Neutrophil (primary cell): ENCODE measurements around the gene CHTOP.

Experiments
- H3K27ac ChIP-seq: fragments of 200-600 bp; sonication (generic); 2 replicates; pipeline ENCODE4 v1.5.1; 2016; ENCODE audit warnings: mild to moderate bottlenecking, moderate library complexity
- H3K27me3 ChIP-seq: fragments of 200-600 bp; sonication (generic); 2 replicates; pipeline ENCODE4 v1.6.0; 2016; ENCODE audit warnings: mild to moderate bottlenecking
- H3K36me3 ChIP-seq: fragments of 200-600 bp; sonication (generic); 2 replicates; pipeline ENCODE4 v1.5.1; 2017
- H3K4me1 ChIP-seq, 2 experiments: fragments of 200-600 bp in 1 of 2; sonication (generic) in 1 of 2; 1 replicate in 1 of 2; 2 replicates in 1 of 2; pipeline versions ENCODE4 v1.5.1 to v1.6.1; 2013 to 2016; ENCODE audit warnings: low read depth in 1 of 2, low read length in 1 of 2, mild to moderate bottlenecking in 1 of 2, moderate library complexity in 1 of 2; ENCODE audit not compliant: control insufficient read depth in 1 of 2, insufficient read depth in 1 of 2
- H3K4me3 ChIP-seq, 2 experiments: fragments of 200-600 bp in 1 of 2; sonication (generic) in 1 of 2; 1 replicate in 1 of 2; 2 replicates in 1 of 2; pipeline ENCODE4 v1.5.1; 2013 to 2016; ENCODE audit warnings: low read depth in 1 of 2, low read length in 1 of 2, mild to moderate bottlenecking in 1 of 2, moderate library complexity in 1 of 2
- H3K9me3 ChIP-seq: fragments of 200-600 bp; sonication (generic); 2 replicates; pipeline ENCODE4 v1.5.1; 2016
- CTCF ChIP-seq: fragments of 200-600 bp; sonication (generic); IDR thresholded peaks from 2 replicates; pipeline ENCODE4 v1.5.1; 2016; ENCODE audit warnings: antibody characterized with exemption

Gene CHTOP

GRCh38 chr1:153688276-153688675 is 54.4 kb downstream of the CHTOP start:
- H3K27ac ChIP-seq = no peak overlapping the region
- no peak for TF ChIP-seq CTCF
- H3K36me3 ChIP-seq = no peaks in the 10 kb centered on the region
- H3K4me1 ChIP-seq = no peaks in the 10 kb centered on the region
- no peak overlapping the region for H3K4me3 ChIP-seq
- H3K27me3 ChIP-seq = peaks cover 15% of the 10 kb centered on the region
- no peaks in the 10 kb centered on the region for H3K9me3 ChIP-seq

GRCh38 chr1:153688736-153689328 is 55.0 kb downstream of the CHTOP start:
- no peak overlapping the region for H3K27ac ChIP-seq
- H3K4me1 ChIP-seq = no peaks in the 10 kb centered on the region
- no peaks in the 10 kb centered on the region for H3K9me3 ChIP-seq
- TF ChIP-seq CTCF = no peak
- no peak overlapping the region for H3K4me3 ChIP-seq
- peaks cover 11% of the 10 kb centered on the region for H3K27me3 ChIP-seq
- H3K36me3 ChIP-seq = no peaks in the 10 kb centered on the region

GRCh38 chr1:153693466-153693865 is 59.6 kb downstream of the CHTOP start:
- Histone ChIP-seq H3K27me3 (no peaks in the 10 kb centered on the region), H3K27ac (no peak overlapping the region), H3K4me3 (no peak overlapping the region), H3K9me3 (no peaks in the 10 kb centered on the region), H3K4me1 (peaks cover 7 to 8% of the 10 kb centered on the region in 2 experiments), H3K36me3 (no peaks in the 10 kb centered on the region)
- TF ChIP-seq CTCF = no peak
